Neural progenitor cell (in vitro differentiated cells): ENCODE results near the gene PNPLA3. TPM values are rescaled to one million over a fixed set of nuclear protein-coding genes. Genes with fewer than 3 reads are reported as not detected.
A peak's percentile ranks its signal among the peaks of the same experiment; 100 is the strongest.

Source experiments
- DNase-seq: peaks from one replicate; pipeline ENCODE4 v3.0.0-alpha.2; 2016; ENCODE audit warnings: low spot score
- H2AFZ ChIP-seq: fragments of 200-600 bp; sonication (generic); replicated peaks from 2 replicates; pipeline ENCODE4 v1.6.1; 2016; ENCODE audit warnings: antibody characterized with exemption
- H3F3A ChIP-seq: fragments of 200-600 bp; sonication (generic); 2 replicates; pipeline ENCODE4 v1.6.1; 2016; ENCODE audit warnings: antibody characterized with exemption, low read depth
- H3K27ac ChIP-seq: fragments of 200-600 bp; sonication (generic); 2 replicates; pipeline ENCODE4 v1.5.1; 2016; ENCODE audit warnings: mild to moderate bottlenecking
- H3K27me3 ChIP-seq: fragments of 200-600 bp; sonication (generic); 2 replicates; pipeline ENCODE4 v1.6.1; 2016; ENCODE audit warnings: mild to moderate bottlenecking, moderate library complexity
- H3K36me3 ChIP-seq: fragments of 200-600 bp; sonication (generic); 2 replicates; pipeline ENCODE4 v1.5.1; 2016
- H3K4me1 ChIP-seq: fragments of 200-600 bp; sonication (generic); 2 replicates; pipeline ENCODE4 v1.6.1; 2016; ENCODE audit warnings: mixed run types
- H3K4me2 ChIP-seq: fragments of 200-600 bp; sonication (generic); 2 replicates; pipeline ENCODE4 v1.6.1; 2016
- H3K4me3 ChIP-seq: fragments of 200-600 bp; sonication (generic); 2 replicates; pipeline ENCODE4 v1.5.1; 2016
- H3K79me2 ChIP-seq: fragments of 200-600 bp; sonication (generic); 2 replicates; pipeline ENCODE4 v1.6.1; 2016; ENCODE audit warnings: low read depth
- H3K9ac ChIP-seq: fragments of 200-600 bp; sonication (generic); 2 replicates; pipeline ENCODE4 v1.6.1; 2016
- H3K9me3 ChIP-seq: fragments of 200-600 bp; sonication (generic); 2 replicates; pipeline ENCODE4 v1.5.1; 2016; ENCODE audit warnings: low read depth
- H4K20me1 ChIP-seq: fragments of 200-600 bp; sonication (generic); 2 replicates; pipeline ENCODE4 v1.6.1; 2016; ENCODE audit warnings: low read depth
- H3K27ac Mint-ChIP-seq: 3 replicates; pipeline ENCODE4 v1.8.0; 2021; ENCODE audit warnings: mixed read lengths
- H3K27me3 Mint-ChIP-seq: 2 replicates; pipeline ENCODE4 v1.8.0; 2022; ENCODE audit warnings: low read depth, mild to moderate bottlenecking, inconsistent platforms, moderate library complexity, mixed read lengths; ENCODE audit not compliant: insufficient read depth
- H3K36me3 Mint-ChIP-seq: 3 replicates; pipeline ENCODE4 v1.8.0; 2021; ENCODE audit warnings: mixed read lengths
- H3K4me1 Mint-ChIP-seq: 3 replicates; pipeline ENCODE4 v1.8.0; 2021; ENCODE audit warnings: mixed read lengths
- H3K4me3 Mint-ChIP-seq: 3 replicates; pipeline ENCODE4 v1.8.0; 2021; ENCODE audit warnings: mild to moderate bottlenecking, moderate library complexity, mixed read lengths
- H3K9me3 Mint-ChIP-seq: 3 replicates; pipeline ENCODE4 v1.8.0; 2020; ENCODE audit warnings: mixed read lengths
- CTCF ChIP-seq: fragments of 200-600 bp; sonication (generic); IDR thresholded peaks from 2 replicates; pipeline ENCODE4 v1.5.1; 2017; ENCODE audit warnings: antibody characterized with exemption, mild to moderate bottlenecking
- EZH2 ChIP-seq: fragments of 200-600 bp; sonication (generic); IDR thresholded peaks from 2 replicates; pipeline ENCODE4 v1.6.1; 2017; ENCODE audit warnings: antibody characterized with exemption, mild to moderate bottlenecking, moderate library complexity
- EZH2phosphoT487 ChIP-seq: fragments of 200-600 bp; sonication (generic); IDR thresholded peaks from 2 replicates; pipeline ENCODE4 v1.6.1; 2017; ENCODE audit warnings: antibody characterized with exemption
- total RNA-seq: library from RNA; depleted of rRNA; stranded (reverse); fragments of >200 nt; gene quantifications from 2 replicates; pipeline ENCODE4 v1.2.3, GENCODE V29; 2015; ENCODE audit warnings: low replicate concordance

The PNPLA3 gene
- total RNA-seq, 1 donor from 2014 or later, result 4.8 TPM

GRCh38 chr22:43976861-43977795, 53.5 kb downstream of the PNPLA3 start:
- H3K4me1 ChIP-seq, result no peaks in the 10 kb centered on the region
- Mint-ChIP-seq H3K4me3 (no peak overlapping the region), H3K27me3 (no peaks in the 10 kb centered on the region), H3K4me1 (no peaks in the 10 kb centered on the region), H3K27ac (no peak overlapping the region), H3K36me3 (peaks cover 14% of the 10 kb centered on the region), H3K9me3 (no peaks in the 10 kb centered on the region)
- H2AFZ ChIP-seq, result no peak overlapping the region
- no peaks in the 10 kb centered on the region for H3K27me3 ChIP-seq
- no peaks in the 10 kb centered on the region for H3K79me2 ChIP-seq
- TF ChIP-seq EZH2phosphoT487 (no peak), CTCF (peak; percentile 26), EZH2 (no peak)
- DNase-seq, result no peak
- H3K9me3 ChIP-seq, result no peaks in the 10 kb centered on the region
- no peaks in the 10 kb centered on the region for H3F3A ChIP-seq
- H3K4me3 ChIP-seq, result no peak overlapping the region
- no peak overlapping the region for H3K4me2 ChIP-seq
- peaks cover 7% of the 10 kb centered on the region for H3K36me3 ChIP-seq
- no peak overlapping the region for H3K27ac ChIP-seq
- H4K20me1 ChIP-seq, result no peaks in the 10 kb centered on the region
- no peak overlapping the region for H3K9ac ChIP-seq

- H3K4me3 Mint-ChIP-seq, result no peak overlapping the region
- no peak overlapping the region for H3K27ac Mint-ChIP-seq
- TF ChIP-seq EZH2 (no peak), CTCF (no peak), EZH2phosphoT487 (no peak)
- Histone ChIP-seq H3K9me3 (no peaks in the 10 kb centered on the region), H4K20me1 (no peaks in the 10 kb centered on the region), H3K27me3 (no peaks in the 10 kb centered on the region), H2AFZ (no peak overlapping the region), H3K27ac (no peak overlapping the region), H3K79me2 (no peaks in the 10 kb centered on the region), H3K9ac (no peak overlapping the region), H3K36me3 (peaks cover 10% of the 10 kb centered on the region), H3K4me2 (no peak overlapping the region), H3K4me3 (no peak overlapping the region), H3K4me1 (no peaks in the 10 kb centered on the region), H3F3A (no peaks in the 10 kb centered on the region)
- DNase-seq, result no peak
- no peaks in the 10 kb centered on the region for H3K9me3 Mint-ChIP-seq
- peaks cover 14% of the 10 kb centered on the region for H3K36me3 Mint-ChIP-seq
- H3K4me1 Mint-ChIP-seq, result peaks cover 2% of the 10 kb centered on the region
- no peaks in the 10 kb centered on the region for H3K27me3 Mint-ChIP-seq
Measured at GRCh38 chr22:43978558-43978957, 55.0 kb downstream of the PNPLA3 start.

DNA sequence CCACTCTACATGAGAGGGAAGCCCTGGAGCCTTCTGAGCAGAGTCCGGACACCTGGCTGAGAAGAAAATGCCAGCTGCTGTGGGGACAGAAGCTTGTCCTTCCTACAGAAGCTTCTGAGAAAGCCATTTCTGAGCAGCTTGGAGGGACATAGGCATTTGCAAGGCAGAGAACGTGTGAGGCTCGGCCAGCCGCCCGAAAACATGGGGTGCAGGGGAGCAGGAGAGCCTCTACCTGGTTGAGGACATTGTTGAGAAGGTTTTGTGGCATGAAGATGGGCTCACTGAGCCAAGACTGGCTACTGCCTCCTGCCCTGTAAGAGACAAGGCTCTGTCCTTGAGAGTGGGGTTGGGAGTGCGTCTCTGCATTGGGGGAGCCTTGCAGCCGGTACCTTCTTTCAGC, 57.0 kb downstream of the PNPLA3 start:
- no peak overlapping the region for H3K4me3 Mint-ChIP-seq
- no peak overlapping the region for H3K4me2 ChIP-seq
- H3K27me3 Mint-ChIP-seq, result no peaks in the 10 kb centered on the region
- peaks cover 4% of the 10 kb centered on the region for H3K4me1 Mint-ChIP-seq
- no peak overlapping the region for H3K27ac Mint-ChIP-seq
- no peaks in the 10 kb centered on the region for H4K20me1 ChIP-seq
- H3K36me3 Mint-ChIP-seq, result peaks cover 14% of the 10 kb centered on the region
- H3K4me1 ChIP-seq, result no peaks in the 10 kb centered on the region
- TF ChIP-seq EZH2 (no peak), EZH2phosphoT487 (no peak), CTCF (no peak)
- no peaks in the 10 kb centered on the region for H3K9me3 Mint-ChIP-seq
- no peaks in the 10 kb centered on the region for H3K79me2 ChIP-seq
- no peaks in the 10 kb centered on the region for H3K27me3 ChIP-seq
- H3K36me3 ChIP-seq, result peaks cover 15% of the 10 kb centered on the region
- H3K4me3 ChIP-seq, result no peak overlapping the region
- H2AFZ ChIP-seq, result no peak overlapping the region
- no peaks in the 10 kb centered on the region for H3F3A ChIP-seq
- H3K9ac ChIP-seq, result no peak overlapping the region
- no peak overlapping the region for H3K27ac ChIP-seq
- no peak for DNase-seq
- H3K9me3 ChIP-seq, result no peaks in the 10 kb centered on the region
